Neural cell (in vitro differentiated cells): ENCODE measurements around the gene CDC37L1.

Experiments used
- CTCF ChIP-seq: fragments of 450-650 bp; IDR thresholded peaks from 2 replicates; pipeline ENCODE4 v1.5.1; 2014; ENCODE audit warnings: antibody characterized with exemption, mild to moderate bottlenecking, moderate library complexity; ENCODE audit not compliant: poor library complexity, severe bottlenecking
- EP300 ChIP-seq: fragments of 450-650 bp; conservative IDR thresholded peaks from 2 replicates; pipeline ENCODE4 v1.6.1; 2014; ENCODE audit warnings: antibody characterized with exemption, mild to moderate bottlenecking, moderate library complexity; ENCODE audit not compliant: poor library complexity, severe bottlenecking
- RAD21 ChIP-seq: fragments of 450-650 bp; conservative IDR thresholded peaks from 2 replicates; pipeline ENCODE4 v1.6.1; 2014; ENCODE audit warnings: antibody characterized with exemption, mild to moderate bottlenecking, moderate library complexity
- SMC3 ChIP-seq: fragments of 450-650 bp; conservative IDR thresholded peaks from 2 replicates; pipeline ENCODE4 v1.6.1; 2014; ENCODE audit warnings: antibody characterized with exemption, mild to moderate bottlenecking, moderate library complexity; ENCODE audit not compliant: poor library complexity
- TAF1 ChIP-seq: IDR thresholded peaks from 2 replicates; pipeline ENCODE4 v1.6.1; 2012; ENCODE audit warnings: low read depth

DNA sequence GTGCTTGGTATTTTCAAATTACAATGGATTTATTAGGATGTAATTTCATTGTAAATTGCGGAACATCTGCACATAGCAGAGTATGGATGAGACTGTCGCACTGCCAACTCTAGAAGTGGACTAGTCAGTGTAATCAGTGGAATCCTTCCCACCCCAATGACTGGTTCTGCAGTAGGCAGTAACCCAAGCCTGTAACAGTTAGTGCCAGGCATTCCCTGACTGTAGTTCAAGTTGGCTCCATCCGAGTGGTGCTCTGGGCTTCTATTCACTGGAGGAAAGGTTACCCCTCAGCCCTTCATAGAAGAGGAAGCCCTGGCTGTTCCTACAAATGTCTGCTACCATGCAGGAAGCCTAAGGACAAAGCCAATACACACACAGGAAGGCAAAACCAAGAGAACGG is 38.4 kb downstream of the CDC37L1 start:
- TF ChIP-seq EP300 (no peak), CTCF (no peak), SMC3 (no peak), RAD21 (no peak), TAF1 (no peak)
